ENCODE data around the gene IRF2BPL.
A peak's percentile ranks its signal among the peaks of the same experiment; 100 is the strongest.

IRF2BPL gene

DNA sequence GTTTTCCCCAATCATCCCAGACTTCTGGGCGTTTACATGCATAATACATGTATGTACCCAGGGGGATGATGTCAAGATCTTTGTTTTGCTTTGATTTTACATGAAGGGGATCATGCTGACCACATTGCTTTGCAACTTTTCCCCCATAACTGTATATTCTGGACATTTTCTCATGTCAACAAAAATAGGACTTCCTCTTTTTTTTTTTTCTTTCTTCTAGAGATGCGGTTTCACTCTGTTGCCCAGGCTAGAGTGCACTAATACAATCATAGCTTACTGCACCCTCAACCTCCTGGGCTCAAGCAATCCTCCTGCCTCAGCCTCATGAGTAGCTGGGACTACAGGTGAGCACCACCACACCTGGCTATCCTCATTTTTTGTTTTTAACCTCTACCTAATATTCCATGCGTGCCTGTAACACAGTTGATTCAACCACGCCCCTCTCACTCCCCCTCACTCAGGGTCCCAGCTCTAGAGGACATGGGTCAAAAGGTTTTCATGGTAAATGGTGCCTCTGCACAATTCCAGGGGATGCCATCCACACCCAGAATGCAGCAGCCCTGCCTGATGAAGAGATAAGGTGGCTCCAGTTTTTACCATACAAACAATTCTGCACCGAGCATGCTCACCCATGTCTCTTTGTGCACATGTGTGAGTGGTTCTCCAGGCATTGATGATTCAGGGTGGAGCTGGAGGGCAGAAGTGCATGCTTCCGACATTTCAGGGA, 37.5 kb upstream of the IRF2BPL start:
- Histone ChIP-seq H3K4me1 (ENCODE audit: insufficient read depth, low read length, severe bottlenecking) (peaks cover 4% of the 10 kb centered on the region), H3K36me3 (ENCODE audit: insufficient read depth, low read length) (no peaks in the 10 kb centered on the region)

DNA sequence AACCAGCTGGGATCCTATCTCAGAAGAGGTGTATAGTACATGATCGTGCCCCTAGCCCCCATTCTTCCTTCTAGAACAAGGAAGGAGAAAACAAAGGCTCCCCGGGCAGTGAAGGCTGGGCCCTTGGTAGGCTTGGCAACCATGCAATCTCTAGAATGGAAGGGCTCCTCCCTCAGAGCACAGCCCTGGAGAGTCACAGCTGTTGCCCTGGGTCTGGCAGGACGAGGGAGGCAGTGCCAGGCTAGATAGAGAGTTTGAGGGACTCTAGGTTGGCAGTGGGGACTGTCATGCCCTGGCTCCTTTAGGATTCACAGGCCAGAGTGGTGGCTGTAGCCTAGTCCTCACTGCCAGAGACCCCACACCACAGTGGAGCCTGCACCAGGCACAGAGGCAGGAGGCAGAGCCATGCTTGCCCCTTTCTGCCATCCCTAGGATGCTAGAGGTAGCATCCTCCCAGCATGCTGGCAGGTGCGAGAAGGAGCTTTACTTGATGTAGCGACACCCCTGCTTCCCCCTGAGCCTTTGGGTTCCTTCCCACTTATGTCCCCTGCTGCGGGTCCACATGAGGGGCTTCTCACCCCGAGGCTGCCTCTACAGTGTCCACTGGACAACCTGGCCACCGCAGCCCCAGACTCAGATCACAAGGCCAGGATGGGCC, 36.1 kb upstream of the IRF2BPL start:
- peaks cover 6% of the 10 kb centered on the region; the same call in 1 of the 2 replicates for H3K27me3 ChIP-seq (ENCODE audit: insufficient read depth, low read length)

More for the DNA sequence above, 37.5 kb upstream of the IRF2BPL start:
- Histone ChIP-seq H3K9me3 (ENCODE audit: low read length) (no peaks in the 10 kb centered on the region), H3F3A (ENCODE audit: insufficient read depth, low read length) (no peaks in the 10 kb centered on the region), H3K9me2 (ENCODE audit: low read depth, low read length) (no peaks in the 10 kb centered on the region), H3K9ac (ENCODE audit: low read length) (no peak overlapping the region), H3K4me3 (ENCODE audit: low read depth, low read length, poor library complexity, severe bottlenecking) (no peak overlapping the region), H4K20me1 (ENCODE audit: insufficient read depth, low read length) (no peaks in the 10 kb centered on the region), H2AFZ (ENCODE audit: low read length) (no peak overlapping the region), H3K27ac (ENCODE audit: low read depth, low read length, poor library complexity, severe bottlenecking) (no peak overlapping the region), H3K79me2 (ENCODE audit: insufficient read depth, low read length) (no peaks in the 10 kb centered on the region), H3K27me3 (ENCODE audit: insufficient read depth, low read length) (peaks cover 6% of the 10 kb centered on the region; the same call in 1 of the 2 replicates), H3K4me2 (ENCODE audit: low read length) (no peak overlapping the region)
- TF ChIP-seq, protein P1, sequence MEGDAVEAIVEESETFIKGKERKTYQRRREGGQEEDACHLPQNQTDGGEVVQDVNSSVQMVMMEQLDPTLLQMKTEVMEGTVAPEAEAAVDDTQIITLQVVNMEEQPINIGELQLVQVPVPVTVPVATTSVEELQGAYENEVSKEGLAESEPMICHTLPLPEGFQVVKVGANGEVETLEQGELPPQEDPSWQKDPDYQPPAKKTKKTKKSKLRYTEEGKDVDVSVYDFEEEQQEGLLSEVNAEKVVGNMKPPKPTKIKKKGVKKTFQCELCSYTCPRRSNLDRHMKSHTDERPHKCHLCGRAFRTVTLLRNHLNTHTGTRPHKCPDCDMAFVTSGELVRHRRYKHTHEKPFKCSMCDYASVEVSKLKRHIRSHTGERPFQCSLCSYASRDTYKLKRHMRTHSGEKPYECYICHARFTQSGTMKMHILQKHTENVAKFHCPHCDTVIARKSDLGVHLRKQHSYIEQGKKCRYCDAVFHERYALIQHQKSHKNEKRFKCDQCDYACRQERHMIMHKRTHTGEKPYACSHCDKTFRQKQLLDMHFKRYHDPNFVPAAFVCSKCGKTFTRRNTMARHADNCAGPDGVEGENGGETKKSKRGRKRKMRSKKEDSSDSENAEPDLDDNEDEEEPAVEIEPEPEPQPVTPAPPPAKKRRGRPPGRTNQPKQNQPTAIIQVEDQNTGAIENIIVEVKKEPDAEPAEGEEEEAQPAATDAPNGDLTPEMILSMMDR (IDR thresholded peaks at IDR 0.05; ENCODE audit: low read length): no peak
- no peak for TF ChIP-seq EZH2 (IDR thresholded peaks at IDR 0.05; ENCODE audit: borderline replicate concordance, low read length)

DNA sequence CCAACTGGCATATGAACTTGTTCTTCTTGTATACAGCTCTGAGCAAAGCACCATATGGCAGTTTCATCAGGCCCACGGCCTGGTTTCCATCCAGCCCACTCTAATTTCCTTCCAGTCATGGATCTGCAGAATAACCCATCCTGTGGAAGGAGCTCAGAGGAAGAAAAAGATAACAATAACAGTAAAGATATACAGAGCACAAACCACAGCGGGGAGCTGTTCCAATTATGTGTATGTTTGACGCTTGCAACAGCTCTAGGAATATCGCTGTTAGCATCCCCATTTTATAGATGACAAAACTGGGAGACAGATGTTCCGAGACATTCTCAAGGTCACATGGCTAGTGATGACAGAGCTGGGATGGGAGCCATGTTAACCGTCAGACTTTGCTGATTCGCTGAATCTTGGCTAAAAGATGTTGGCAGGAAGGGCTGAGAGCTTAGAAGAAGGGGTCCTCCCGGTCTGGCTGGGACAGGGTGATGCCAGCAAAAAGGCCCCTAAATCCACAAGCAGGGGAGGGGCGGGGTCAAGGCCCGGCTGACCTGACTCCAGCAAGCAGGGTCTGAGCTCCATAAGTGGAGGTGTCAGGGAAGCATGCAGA, 35.2 kb upstream of the IRF2BPL start:
- no peaks in the 10 kb centered on the region for H4K20me1 ChIP-seq (ENCODE audit: insufficient read depth, low read length)
- peaks cover 4% of the 10 kb centered on the region for H3K4me1 ChIP-seq (ENCODE audit: insufficient read depth, low read length, severe bottlenecking)
- TF ChIP-seq, protein P1 (IDR thresholded peaks at IDR 0.05; ENCODE audit: low read length): 0 out of 2 replicates have a peak, but pooled peaks have one; percentile 6
- TF ChIP-seq EZH2 (IDR thresholded peaks at IDR 0.05; ENCODE audit: borderline replicate concordance, low read length): no peak
- H3F3A ChIP-seq (ENCODE audit: insufficient read depth, low read length): no peaks in the 10 kb centered on the region
- H2AFZ ChIP-seq (ENCODE audit: low read length): no peak overlapping the region
- peaks cover 6% of the 10 kb centered on the region; the same call in 1 of the 2 replicates for H3K27me3 ChIP-seq (ENCODE audit: insufficient read depth, low read length)
- H3K79me2 ChIP-seq (ENCODE audit: insufficient read depth, low read length): no peaks in the 10 kb centered on the region
- H3K4me2 ChIP-seq (ENCODE audit: low read length): no peak overlapping the region
- H3K9me2 ChIP-seq (ENCODE audit: low read depth, low read length): no peaks in the 10 kb centered on the region
- no peak overlapping the region for H3K9ac ChIP-seq (ENCODE audit: low read length)
- H3K9me3 ChIP-seq (ENCODE audit: low read length): no peaks in the 10 kb centered on the region
- no peak overlapping the region for H3K27ac ChIP-seq (ENCODE audit: low read depth, low read length, poor library complexity, severe bottlenecking)
- H3K36me3 ChIP-seq (ENCODE audit: insufficient read depth, low read length): no peaks in the 10 kb centered on the region
- H3K4me3 ChIP-seq (ENCODE audit: low read depth, low read length, poor library complexity, severe bottlenecking): no peak overlapping the region

More for the DNA sequence above, 36.1 kb upstream of the IRF2BPL start:
- Histone ChIP-seq H3K4me2 (ENCODE audit: low read length) (no peak overlapping the region), H3K27ac (ENCODE audit: low read depth, low read length, poor library complexity, severe bottlenecking) (no peak overlapping the region), H3K36me3 (ENCODE audit: insufficient read depth, low read length) (no peaks in the 10 kb centered on the region), H3F3A (ENCODE audit: insufficient read depth, low read length) (no peaks in the 10 kb centered on the region), H3K9me3 (ENCODE audit: low read length) (no peaks in the 10 kb centered on the region), H3K9ac (ENCODE audit: low read length) (no peak overlapping the region), H3K4me1 (ENCODE audit: insufficient read depth, low read length, severe bottlenecking) (peaks cover 4% of the 10 kb centered on the region), H2AFZ (ENCODE audit: low read length) (no peak overlapping the region), H3K79me2 (ENCODE audit: insufficient read depth, low read length) (no peaks in the 10 kb centered on the region), H4K20me1 (ENCODE audit: insufficient read depth, low read length) (no peaks in the 10 kb centered on the region), H3K4me3 (ENCODE audit: low read depth, low read length, poor library complexity, severe bottlenecking) (no peak overlapping the region), H3K9me2 (ENCODE audit: low read depth, low read length) (no peaks in the 10 kb centered on the region)
- TF ChIP-seq, protein P1 (IDR thresholded peaks at IDR 0.05; ENCODE audit: low read length): no peak
- no peak for TF ChIP-seq EZH2 (IDR thresholded peaks at IDR 0.05; ENCODE audit: borderline replicate concordance, low read length)
